Suprapubic skin (tissue), 4 donors: ENCODE results near the gene CENPW.
A peak's percentile ranks its signal among the peaks of the same experiment; 100 is the strongest.

Experiments used
- CTCF ChIP-seq, 2 donors: fragments of 200-600 bp in 1 of 2; fragments of 450-650 bp in 1 of 2; sonication (generic) in 1 of 2; IDR thresholded peaks; one replicate each; pipeline ENCODE4 v1.5.1; 2016 to 2019; ENCODE audit warnings: antibody characterized with exemption in 2 of 2, mild to moderate bottlenecking in 1 of 2, moderate library complexity in 1 of 2
- EP300 ChIP-seq: sonication (generic); formaldehyde crosslinking; IDR thresholded peaks from one replicate; pipeline ENCODE4 v1.6.1; 2017; ENCODE audit warnings: antibody characterized with exemption
- POLR2A ChIP-seq, 2 donors: fragments of 450-650 bp; IDR thresholded peaks; one replicate each; pipeline ENCODE4 v1.6.1; 2017; ENCODE audit warnings: antibody characterized with exemption in 2 of 2, mild to moderate bottlenecking in 2 of 2, moderate library complexity in 2 of 2
- POLR2AphosphoS5 ChIP-seq, 3 donors: sonication (generic); formaldehyde crosslinking; IDR thresholded peaks; one replicate each; pipeline ENCODE4 v1.6.1; 2017; ENCODE audit warnings: antibody characterized with exemption in 3 of 3

- TF ChIP-seq EP300 (no peak), POLR2AphosphoS5 (IDR thresholded peaks at IDR 0.05) (peak in 2 of 3 donors; percentile 64 to 74), CTCF (IDR thresholded peaks at IDR 0.05) (no peak), POLR2A (IDR thresholded peaks at IDR 0.05) (no peak)
Observed at GRCh38 chr6:126337323-126337722, 2.6 kb upstream of the CENPW start.
